GM19468 (cell line): ENCODE results near the gene SPOP.
"Not testable (repeated sequence)": the region's sequence is repeated elsewhere in the genome, so short reads cannot be mapped to it uniquely, and the experiment has no call there.

Source experiments
- ATAC-seq: cut with Tn5 transposase; IDR thresholded peaks from one replicate; pipeline ENCODE4 v1.9.1; 2021; ENCODE audit warnings: mild to moderate bottlenecking, moderate library complexity, moderate number of reproducible peaks; ENCODE audit not compliant: unreplicated experiment; ENCODE audit errors: extremely low read depth

SPOP gene

DNA sequence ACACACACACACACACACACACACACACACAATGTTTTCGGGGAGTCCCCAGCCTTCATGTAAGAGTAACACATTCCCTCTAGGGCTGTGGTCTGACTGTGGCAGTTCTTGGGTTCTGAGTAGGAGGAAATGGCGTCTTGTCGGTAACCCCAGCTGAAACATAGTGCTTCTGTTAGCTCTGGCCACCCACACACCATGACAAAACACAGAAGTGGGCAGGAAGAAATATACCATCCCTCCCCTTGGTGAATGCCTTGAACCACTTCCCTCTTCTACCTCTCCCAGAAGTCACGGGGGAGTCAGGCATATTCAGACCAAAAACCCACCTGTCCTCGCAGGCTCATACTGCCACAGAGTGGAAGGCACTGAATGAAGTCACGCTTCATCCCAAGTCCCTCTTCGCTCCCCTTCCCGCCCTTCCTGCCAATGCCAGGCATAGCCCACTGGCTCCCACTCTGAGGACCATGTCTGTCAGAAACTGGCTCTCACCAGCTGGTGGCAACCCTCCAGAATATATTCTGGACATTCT lies 18.4 kb upstream of the SPOP start:
- ATAC-seq, result no peak

DNA sequence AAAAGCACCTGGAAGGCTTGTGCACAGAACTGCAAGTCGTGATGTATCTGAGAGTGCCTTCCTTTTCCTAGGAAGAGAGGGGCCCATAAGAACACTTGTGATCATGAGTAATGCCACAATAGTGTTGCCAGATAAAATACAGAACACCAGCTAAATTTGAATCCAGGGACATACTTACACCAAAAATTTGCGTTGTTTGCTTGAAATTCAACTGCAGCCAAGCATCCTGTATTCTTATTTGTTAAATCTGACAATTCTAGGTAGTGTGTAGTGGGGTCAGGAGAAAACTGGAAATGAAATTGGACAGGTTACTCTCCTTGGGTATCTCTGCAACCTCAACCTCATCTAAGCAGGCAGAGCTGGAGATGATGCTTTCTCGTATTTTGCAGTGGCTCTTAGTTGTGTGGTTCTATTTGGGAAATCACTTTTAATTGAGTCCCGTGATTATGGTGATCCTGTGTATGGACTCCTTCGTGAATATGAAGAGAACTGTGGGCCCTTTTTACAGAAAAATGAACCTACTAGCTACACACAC lies 17.9 kb upstream of the SPOP start:
- no peak for ATAC-seq

DNA sequence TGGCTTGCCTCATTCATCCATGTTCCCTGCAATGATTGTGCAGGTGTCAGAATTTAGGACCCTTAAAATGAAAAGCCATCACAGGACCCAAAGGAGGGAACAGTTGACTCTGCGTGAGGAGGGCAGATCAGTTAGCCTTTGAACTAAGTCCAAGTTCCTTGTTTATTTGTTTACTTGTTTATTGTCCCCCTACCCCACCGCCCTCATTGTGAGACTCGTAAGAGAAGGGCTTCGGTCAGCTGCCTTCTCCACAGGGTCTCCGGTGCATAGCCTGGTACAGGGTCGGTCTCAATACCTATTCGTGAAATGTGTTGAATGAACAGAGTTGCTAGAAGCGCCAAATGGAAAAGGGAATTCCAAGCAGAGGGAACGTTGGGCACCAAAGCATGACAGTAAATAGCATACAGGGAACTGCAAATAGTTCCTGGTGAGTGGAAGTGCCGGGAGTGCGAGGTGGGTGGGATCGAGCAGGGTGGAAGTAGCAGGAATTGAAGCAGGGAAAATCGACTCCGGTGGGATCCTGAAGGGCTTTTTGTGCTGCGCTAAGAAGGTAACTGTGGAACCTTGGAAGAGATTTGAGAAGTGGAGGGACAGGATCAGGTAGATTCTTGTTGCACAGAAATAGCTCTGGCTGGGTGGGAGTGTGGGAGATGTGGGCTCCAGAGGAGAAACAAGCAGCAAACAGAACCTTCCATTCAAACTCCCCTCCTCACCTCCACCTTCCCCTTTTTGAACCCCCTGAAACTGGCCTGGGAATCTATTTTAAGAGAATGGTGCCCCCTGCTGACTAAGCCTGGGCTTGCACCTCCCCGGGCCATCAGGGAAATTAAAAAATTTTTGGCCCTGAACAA lies 17.2 kb upstream of the SPOP start:
- no peak for ATAC-seq

DNA sequence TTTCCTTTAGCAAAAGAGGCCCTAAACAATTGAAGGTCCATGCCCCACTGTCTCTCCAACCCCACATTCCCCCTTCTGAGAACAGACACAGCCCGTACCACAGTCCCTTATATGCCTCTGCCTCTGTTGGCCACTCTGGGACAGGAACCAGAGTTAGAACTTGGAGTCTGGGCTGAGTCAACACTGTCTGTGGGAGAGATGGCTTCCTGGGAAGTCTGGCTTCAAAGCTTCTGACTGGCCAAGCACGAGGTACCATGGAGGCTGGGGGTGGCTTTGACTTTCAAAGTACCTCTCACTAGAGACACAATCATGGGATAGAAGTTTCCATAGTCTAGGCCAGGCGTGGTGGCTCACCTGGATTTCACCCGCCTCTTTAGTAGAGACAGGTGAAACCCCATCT lies 14.9 kb upstream of the SPOP start:
- no peak for ATAC-seq

DNA sequence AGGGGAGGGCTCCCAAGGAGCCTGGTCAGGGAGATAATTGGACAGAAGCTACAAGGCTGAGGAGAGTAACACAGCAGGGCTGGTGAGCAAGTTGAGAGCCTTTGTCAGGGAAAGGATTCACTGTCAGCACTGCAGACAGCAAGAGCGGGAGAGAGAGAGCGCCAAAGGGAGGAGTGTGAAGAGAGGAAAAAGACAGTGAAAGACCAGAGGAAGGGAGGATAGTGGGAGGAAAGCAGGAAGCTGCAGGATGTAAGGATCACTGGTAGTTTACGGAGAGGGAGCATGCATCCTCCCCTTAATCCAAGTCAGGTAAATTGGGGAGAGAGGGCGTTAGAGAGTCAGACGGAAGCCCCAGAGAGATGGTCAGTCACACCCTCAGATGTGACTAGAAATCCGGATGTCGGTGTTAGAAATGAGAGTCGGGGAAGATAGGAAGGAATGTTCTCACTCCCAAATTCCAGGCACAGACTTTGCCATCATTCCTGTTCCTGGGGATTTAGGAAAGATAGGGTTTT lies 13.8 kb upstream of the SPOP start:
- ATAC-seq, result no peak

DNA sequence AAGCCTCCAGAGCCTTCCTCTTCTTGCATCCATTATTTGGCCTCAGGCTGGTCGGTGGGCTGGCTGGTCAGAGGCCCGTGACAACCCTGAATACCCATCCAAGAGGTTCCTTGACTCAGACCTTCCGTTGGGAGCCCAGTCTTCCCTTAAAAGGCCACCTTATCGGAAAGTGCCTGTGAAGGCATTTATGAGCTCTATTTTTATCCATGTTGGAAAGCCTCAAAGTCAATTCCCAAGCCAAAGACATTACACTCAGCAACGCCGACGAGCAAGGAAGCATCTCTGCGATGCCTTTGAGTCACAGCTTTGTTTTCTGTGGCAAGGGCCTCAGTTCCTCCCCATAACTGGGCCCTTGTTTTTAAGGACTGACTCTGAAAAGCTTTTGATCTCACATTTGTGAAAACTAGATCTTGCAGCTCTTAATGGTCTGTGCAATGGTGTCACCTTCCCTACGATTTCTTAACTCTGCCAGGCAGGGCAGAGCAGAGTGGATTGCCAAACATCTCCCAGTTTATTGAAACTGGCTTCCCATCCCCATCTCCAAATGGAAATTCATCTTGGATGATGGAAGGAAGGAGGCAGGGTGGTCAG lies 13.3 kb upstream of the SPOP start:
- ATAC-seq, result no peak

DNA sequence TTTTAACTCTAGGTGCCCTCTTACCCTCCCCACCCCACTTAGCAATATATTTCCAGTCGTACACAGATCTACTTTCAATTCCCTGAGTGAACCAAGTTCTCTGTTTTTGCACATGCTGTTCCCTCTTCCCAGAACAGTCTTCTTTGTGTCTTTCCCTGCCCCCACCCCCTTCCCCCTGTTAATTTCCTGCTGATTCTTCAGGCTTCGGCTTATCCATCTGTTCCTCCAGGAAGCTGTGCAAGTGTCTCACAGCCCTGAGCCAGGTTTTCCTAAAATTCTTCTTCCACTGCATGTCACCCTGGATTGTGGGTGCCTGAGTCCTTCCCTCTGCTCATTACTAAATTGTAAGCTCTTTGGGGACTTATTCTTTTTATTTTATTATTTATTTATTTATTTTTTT lies 12.4 kb upstream of the SPOP start:
- no peak for ATAC-seq

DNA sequence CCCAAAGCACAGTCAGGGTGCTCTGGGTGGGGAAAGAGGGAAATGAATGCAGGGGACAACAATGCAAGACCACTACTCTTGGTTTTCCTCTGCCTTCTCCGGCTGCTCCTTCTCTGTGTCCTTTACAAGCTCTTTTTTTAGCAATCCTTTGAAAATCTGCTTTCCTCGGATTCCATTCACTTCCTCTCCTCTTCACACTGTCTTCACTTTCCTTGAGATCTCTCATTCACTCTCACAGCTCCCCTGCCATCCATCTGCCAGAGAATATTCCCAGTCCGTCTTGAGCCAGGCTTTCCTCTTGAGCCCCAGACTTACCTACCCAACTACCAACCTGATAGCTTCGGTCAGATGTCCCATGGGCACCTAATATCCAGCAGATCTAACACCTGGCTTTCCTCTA lies 11.0 kb upstream of the SPOP start:
- no peak for ATAC-seq

DNA sequence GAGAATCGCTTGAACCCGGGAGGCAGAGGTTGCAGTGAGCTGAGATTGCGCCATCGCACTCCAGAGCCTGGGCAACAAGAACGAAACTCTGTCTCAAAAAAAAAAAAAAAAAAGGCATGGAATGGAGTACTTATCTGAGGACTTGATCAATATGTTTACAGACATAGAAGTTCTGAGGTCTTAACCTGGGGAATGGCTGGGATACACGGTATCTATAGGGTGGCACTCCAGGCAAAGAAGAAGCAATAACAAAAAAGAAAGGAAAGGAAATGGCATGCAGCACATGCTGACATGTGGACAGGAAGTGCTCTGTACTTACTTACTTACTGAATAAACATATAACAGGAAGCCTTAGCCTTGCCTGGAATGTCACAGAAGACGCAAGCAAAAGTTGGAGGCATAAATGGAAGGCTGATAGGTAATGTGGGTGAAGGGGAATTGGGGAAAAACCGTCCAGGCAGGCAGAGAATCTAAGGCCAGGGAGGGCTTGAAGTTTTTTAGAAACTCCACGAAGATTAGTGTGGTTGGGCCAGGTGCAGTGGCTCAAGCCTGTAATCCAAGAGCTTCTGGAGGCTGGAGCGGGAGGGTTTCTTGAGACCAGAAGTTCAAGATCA lies 10.1 kb upstream of the SPOP start:
- ATAC-seq, result no peak

DNA sequence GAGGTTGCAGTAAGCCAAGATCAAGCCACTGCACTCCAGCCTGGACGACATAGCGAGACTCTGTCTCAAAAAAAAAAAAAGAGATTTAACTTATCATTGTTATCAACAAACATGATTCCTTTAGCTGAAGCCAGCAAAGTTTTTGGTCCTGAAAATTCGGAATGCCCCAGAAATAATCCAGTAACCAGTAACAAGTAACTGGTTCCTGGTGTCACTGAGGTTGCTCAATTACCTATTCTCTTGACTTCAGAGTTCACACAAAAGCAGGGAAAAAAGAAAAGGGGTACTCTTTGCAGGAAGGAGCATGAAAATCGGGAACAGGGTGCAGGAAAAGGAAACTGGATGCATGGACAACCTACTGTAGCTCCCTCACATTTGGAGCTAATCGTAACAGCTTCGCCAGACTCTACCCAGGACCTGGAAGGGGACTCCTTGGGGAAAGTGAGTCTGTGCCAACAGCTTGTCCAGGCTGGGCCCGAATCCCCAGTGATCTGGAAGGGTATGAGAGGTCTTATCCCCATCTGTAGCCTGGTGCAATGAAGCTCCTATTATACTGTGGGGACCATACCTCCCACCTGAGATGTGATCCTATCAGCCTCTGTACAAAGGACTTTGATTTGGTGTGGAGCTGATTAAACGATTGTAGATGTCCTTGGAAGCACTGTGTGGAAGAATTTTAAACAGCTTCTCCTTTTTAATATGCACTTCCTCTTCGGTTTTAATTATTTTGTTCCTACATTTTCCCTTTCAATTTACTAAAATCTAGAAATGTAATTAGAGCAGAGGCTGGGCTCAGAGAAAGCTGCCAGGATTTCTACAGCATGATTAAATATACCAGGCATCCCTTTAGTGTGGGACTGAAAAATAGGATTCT lies 3.4 kb upstream of the SPOP start:
- ATAC-seq, result no peak

DNA sequence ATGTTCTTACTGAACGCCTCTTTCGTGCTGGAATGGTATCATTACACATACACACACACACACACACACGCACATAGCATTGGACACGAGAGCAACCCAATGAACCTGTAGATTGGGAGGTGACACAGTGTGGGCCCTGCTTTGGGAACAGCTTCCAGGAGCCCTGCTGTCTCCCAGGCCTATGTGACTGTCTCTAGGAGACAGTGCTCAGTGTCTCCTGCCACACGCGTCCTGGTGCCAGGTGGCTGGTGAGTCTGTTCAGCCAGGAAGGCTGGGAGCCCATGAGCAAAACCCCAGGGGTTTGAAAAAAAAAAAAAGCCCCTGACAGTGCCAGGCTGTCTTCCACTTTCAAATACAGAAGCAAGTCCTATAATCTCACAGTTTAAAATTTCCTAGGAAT lies 2.4 kb upstream of the SPOP start:
- no peak for ATAC-seq

DNA sequence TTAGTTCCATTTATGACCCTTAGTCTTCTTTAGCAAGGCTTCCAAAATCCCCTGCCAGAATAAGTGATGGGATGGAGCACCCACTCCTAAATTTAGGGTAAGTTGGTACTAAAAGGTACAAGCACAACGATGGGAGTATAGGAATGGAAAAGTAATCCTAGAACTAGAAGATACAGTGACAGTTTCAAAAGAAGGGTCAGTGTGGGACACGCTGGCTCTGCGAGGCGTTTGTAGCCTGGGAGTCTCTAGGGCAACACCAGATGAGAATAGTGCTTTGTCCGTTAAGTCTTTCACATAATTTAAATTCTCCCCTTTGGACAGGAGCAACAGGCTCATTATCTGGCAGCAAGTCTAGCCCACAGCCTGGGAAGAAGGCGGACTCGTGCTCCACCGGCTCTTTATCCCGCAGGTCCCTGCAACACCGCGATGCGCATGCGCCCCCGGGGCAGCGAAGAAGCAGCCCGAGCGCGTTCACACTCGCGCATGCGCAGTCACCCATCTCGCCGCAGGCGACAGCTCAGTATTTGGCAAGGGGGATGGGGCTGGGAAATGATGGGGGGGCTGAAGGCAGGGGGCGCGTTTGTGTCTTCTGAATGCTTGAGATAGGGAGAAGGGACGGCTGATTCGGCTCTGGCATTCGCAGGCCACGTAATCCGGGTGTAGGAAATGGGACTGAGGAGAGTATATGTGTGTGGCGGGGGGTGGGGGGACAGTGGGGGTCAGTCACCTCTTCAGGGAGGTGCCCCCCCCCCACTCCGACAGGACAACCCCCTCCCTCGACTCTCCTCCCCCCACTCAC lies 564 bp downstream of the SPOP start:
- ATAC-seq, result peak; percentile 48

DNA sequence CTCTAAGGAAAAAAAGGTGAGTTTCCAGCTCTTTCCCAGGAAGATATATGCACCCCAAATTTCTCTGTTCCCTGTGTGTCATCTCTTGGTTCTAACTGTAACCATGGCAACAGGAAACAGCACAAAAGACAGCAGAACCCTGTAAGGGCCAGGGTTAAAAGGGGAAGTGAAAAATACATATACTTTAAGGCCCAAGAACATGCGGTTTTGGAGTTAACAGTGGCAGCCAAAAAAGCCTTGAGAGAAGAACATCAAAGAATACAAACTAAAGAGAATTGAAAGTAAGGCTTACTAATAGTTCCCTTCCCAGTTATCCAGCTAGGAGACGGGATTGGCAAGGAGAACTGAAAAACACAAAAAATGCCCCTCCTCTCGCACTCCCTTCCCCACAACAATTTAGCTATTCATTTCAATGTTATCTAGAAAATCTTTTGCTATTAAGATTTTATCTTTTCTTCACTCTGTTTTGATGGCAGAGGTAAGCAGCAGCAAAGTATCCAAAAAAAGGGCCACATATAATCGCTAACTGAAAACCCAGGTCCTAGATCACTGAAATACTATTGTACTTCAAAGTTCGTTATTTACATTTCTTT lies 1.5 kb downstream of the SPOP start:
- peak; percentile 81 for ATAC-seq

DNA sequence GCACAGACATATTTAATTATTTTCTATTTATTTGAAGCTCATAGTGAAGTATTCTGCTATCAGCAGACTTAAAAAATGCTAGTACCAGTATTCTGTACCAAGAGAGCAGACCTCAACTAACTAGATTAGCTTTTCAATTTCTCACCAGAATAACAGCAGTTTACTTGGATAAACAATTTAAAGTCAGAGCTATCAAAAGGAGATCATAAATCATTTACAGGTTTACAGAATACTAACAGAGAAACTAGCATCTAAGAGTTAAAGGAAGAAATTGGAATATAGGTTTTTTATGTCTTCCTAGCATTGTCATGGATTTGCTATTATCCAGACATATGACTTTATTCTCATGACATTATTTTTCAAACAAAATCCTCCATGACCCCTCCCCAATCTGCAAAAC lies 3.4 kb downstream of the SPOP start:
- ATAC-seq, result no peak

DNA sequence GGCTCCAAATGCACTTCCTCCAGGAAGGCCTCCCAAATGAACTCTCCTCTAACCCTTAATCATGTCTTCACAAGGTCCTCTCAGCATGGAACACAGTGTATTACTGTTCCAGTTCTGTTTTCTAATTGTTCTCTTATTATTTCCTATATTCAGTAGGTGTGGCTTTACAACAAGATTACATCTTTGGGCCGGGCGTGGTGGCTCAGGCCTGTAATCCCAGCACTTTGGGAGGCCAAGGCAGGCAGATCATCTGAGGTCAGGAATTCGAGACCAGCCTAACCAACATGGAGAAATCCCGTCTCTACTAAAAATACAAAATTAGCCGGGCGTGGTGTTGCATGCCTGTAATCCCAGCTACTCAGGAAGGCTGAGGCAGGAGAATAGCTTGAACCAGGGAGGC lies 4.2 kb downstream of the SPOP start:
- not testable (repeated sequence) for ATAC-seq

DNA sequence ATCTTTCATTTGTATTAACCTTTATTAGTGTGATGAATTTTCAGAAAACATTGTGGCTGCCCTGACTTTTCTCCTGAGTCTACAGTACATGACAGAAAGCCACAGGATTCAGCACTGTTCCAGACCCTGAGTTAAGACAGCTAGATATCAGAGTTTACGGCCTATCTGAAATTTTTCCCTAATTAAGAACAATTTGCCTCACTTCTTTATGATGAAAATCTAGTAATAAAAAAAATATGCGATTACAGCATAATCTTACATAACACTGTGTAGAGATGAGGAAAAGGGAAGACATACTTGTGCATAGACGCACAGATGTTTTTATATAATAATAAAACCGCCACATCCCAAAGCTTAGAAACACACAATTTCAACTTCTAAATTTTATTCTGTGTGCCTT lies 7.3 kb downstream of the SPOP start:
- ATAC-seq, result no peak

DNA sequence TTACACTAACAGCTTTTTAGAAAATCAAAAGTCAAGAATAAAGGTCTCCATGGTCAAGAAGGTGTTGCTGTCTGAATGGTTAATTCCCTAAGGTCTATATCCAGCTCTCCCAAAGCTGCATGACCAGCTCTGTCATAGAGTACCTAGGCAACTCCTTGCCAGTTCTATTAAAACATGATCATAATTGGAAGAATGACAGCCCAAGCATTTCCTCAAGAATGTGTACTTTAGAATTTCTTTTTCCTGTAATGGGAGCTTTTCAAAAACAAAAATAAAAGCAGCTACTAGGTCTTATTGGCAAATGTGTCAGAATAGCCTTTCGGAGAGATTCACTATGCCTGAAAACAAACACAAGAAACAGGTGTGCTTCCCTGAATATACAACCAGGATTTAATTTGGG lies 7.9 kb downstream of the SPOP start:
- no peak for ATAC-seq

DNA sequence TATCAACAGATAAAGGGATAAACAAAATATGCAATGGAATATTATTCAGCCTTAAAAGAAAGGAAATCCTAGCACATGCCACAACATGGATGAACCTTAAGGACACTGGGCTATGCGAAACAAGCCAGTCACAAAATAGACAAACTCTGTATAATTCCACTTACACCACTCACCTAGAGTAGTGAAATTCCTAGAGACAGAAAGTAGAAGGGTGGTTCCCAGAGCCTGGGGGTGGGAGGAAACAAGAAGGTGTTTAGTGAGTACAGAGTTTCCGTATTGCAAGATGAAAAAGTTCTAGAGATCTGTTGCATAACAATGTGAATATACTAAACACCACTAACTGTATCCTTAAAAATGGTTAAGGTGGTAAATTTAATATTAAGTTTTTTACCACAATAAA lies 10.0 kb downstream of the SPOP start:
- no peak for ATAC-seq

DNA sequence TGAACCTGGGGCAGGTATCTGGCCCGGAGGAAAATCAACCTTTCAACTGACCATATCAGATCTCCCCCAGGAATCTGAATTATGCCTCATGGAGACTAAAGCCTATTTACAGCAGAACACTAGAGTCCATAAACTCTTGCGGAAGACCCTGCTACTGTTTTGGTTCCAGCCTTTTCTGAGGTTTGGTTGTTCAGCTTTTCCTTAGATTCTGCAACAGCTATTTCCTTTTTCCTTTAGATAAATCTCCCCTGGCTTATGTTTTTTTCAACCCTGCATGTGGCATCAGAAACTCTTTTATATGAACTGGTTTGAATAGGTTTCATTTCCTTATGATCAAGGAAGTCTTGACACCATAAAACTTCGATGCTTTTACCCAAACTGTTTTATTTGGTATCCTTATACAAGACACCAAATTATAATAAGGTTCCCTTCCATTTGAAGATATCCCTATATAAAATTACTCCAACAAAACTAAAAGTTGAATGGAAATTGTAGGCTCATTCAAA lies 13.1 kb downstream of the SPOP start:
- no peak for ATAC-seq
